ENCODE results near the gene PARN. TPM values are rescaled to one million over a fixed set of nuclear protein-coding genes. Genes with fewer than 3 reads are reported as not detected.

PARN gene
- total RNA-seq, 2 experiments from 2014 or later = 43.0 to 45.6 TPM

DNA sequence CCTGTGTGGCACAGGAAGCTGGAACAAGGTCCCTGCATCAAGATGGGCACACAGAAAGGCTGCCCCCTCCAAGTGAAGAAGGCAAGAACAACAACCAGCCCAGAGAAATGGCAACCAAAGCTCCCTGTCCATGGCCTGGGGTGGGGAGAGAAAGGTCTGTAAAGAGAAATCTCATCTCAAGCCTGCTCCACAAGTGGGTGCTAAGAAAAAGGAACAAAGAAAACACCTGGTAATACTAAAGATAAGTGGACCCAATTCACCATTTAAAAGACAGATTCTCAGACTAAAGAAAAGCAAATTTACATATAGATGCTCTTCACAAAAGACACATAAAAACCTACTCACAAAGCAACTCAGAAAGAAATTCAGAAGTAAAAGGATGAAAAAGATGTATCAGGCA, 107.4 kb downstream of the PARN start:
- no peak for ATAC-seq
- no peaks in the 10 kb centered on the region for H3K27me3 Mint-ChIP-seq
- ChIA-PET POLR2A (no interaction called here), CTCF (no interaction called here)
- H3K36me3 Mint-ChIP-seq (ENCODE audit: low read depth) = no peaks in the 10 kb centered on the region
- TF ChIP-seq CTCF (IDR thresholded peaks at IDR 0.05) = no peak
- H3K4me3 Mint-ChIP-seq = no peak overlapping the region
- no peak for DNase-seq
- H3K4me1 Mint-ChIP-seq (ENCODE audit: low read depth) = peaks cover 25% of the 10 kb centered on the region
- intact Hi-C loops (cut with micrococcal nuclease) = no loop called here
- H3K27ac Mint-ChIP-seq = no peak overlapping the region
- no peaks in the 10 kb centered on the region for H3K9me3 Mint-ChIP-seq

GRCh38 chr16:14520753-14521152, 109.3 kb downstream of the PARN start:
- Mint-ChIP-seq H3K27me3 (no peaks in the 10 kb centered on the region), H3K36me3 (ENCODE audit: low read depth) (no peaks in the 10 kb centered on the region), H3K9me3 (no peaks in the 10 kb centered on the region), H3K27ac (no peak overlapping the region), H3K4me1 (ENCODE audit: low read depth) (peaks cover 26% of the 10 kb centered on the region), H3K4me3 (no peak overlapping the region)
- intact Hi-C loops (cut with micrococcal nuclease) = no loop called here
- TF ChIP-seq CTCF (IDR thresholded peaks at IDR 0.05) = no peak
- CTCF ChIA-PET = no interaction called here
- DNase-seq = no peak
- POLR2A ChIA-PET = no interaction called here
- ATAC-seq = no peak

DNA sequence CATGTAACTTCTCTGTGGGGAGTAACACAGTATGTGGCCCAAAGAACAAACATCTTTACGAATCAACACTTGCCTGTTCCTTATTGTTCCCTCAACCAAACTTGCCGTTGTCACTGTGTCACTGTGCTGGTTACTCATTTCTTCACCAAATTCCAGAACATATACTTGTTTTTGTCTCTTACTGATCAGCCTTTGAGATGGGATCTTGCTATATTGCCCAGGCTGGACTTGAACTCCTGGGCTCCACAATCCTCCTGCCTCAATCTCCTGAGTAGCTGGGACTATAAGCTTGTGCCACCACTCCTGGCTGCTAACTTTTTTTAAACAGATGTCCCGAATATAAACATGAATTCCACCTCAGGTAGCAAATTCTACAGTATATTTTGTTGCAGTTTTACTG, 115.1 kb downstream of the PARN start:
- Mint-ChIP-seq H3K27ac (no peak overlapping the region), H3K36me3 (ENCODE audit: low read depth) (peaks cover 6% of the 10 kb centered on the region), H3K4me1 (ENCODE audit: low read depth) (peaks cover 15% of the 10 kb centered on the region), H3K4me3 (no peak overlapping the region), H3K9me3 (no peaks in the 10 kb centered on the region), H3K27me3 (no peaks in the 10 kb centered on the region)
- no peak for TF ChIP-seq CTCF (IDR thresholded peaks at IDR 0.05)
- ATAC-seq (no peak), DNase-seq (no peak)
- intact Hi-C loops (cut with micrococcal nuclease) = no loop called here
- CTCF ChIA-PET = interaction anchor here (0.9 to 1.1 kb wide), 2 partner anchors 31 to 229 kb away, joined by 3 read pairs; no protein-coding TSS in a partner anchor
- POLR2A ChIA-PET = no interaction called here

- Mint-ChIP-seq H3K36me3 (ENCODE audit: low read depth) (peaks cover 6% of the 10 kb centered on the region), H3K27ac (no peak overlapping the region), H3K9me3 (no peaks in the 10 kb centered on the region), H3K4me3 (no peak overlapping the region), H3K27me3 (no peaks in the 10 kb centered on the region), H3K4me1 (ENCODE audit: low read depth) (peaks cover 9% of the 10 kb centered on the region)
- TF ChIP-seq CTCF (IDR thresholded peaks at IDR 0.05) = no peak
- intact Hi-C loops (cut with micrococcal nuclease) = no loop called here
- no peak for DNase-seq
- CTCF ChIA-PET = no interaction called here
- POLR2A ChIA-PET = no interaction called here
- no peak for ATAC-seq
Observed at GRCh38 chr16:14513389-14514107, 116.5 kb downstream of the PARN start.

- Mint-ChIP-seq H3K4me1 (ENCODE audit: low read depth) (peaks cover 8% of the 10 kb centered on the region), H3K4me3 (no peak overlapping the region), H3K9me3 (no peaks in the 10 kb centered on the region), H3K27ac (no peak overlapping the region), H3K36me3 (ENCODE audit: low read depth) (peaks cover 6% of the 10 kb centered on the region), H3K27me3 (no peaks in the 10 kb centered on the region)
- intact Hi-C loops (cut with micrococcal nuclease) = no loop called here
- DNase-seq = no peak
- ATAC-seq = no peak
- TF ChIP-seq CTCF (IDR thresholded peaks at IDR 0.05) = no peak
- ChIA-PET CTCF (interaction anchor here (1.5 kb wide), 1 partner anchor 17 kb away, joined by 3 read pairs; no protein-coding TSS in a partner anchor), POLR2A (no interaction called here)
Observed at GRCh38 chr16:14511800-14512135, 118.3 kb downstream of the PARN start.
